HepG2 (cell line): ENCODE measurements around the gene POLE4. TPM values are rescaled to one million over a fixed set of nuclear protein-coding genes. Genes with fewer than 3 reads are reported as not detected.

Source experiments
- AFF4 ChIP-seq: sonication (generic); formaldehyde crosslinking; IDR thresholded peaks from 2 replicates; pipeline ENCODE4 v1.4.0; 2020; ENCODE audit warnings: missing genetic modification reagents
- IRF2 ChIP-seq: IDR thresholded peaks from 2 replicates; pipeline ENCODE4 v1.6.1; 2018; ENCODE audit warnings: missing genetic modification reagents, missing compliant biosample characterization
- KAT2B ChIP-seq: fragments of 150-350 bp; IDR thresholded peaks from 2 replicates; pipeline ENCODE4 v1.6.1; 2014; ENCODE audit warnings: low read depth, low read length, borderline replicate concordance
- KLF6 ChIP-seq: IDR thresholded peaks from 2 replicates; pipeline ENCODE4 v1.8.0; 2016; ENCODE audit warnings: missing biosample characterization, missing genetic modification reagents
- POGZ ChIP-seq: sonication (generic); formaldehyde crosslinking; IDR thresholded peaks from 2 replicates; pipeline ENCODE4 v1.4.0; 2020; ENCODE audit warnings: mild to moderate bottlenecking, missing genetic modification reagents
- PPARG ChIP-seq: conservative IDR thresholded peaks from 2 replicates; pipeline ENCODE4 v1.6.1; 2016; ENCODE audit warnings: missing biosample characterization, missing genetic modification reagents
- SOX6 ChIP-seq, 2 experiments: fragments of 450-650 bp in 1 of 2; sonication (generic) in 1 of 2; formaldehyde crosslinking in 1 of 2; IDR thresholded peaks; 2 replicates each; pipeline versions ENCODE4 v1.4.0 to v1.6.1; 2017 to 2020; ENCODE audit warnings: antibody characterized with exemption in 1 of 2, mild to moderate bottlenecking in 1 of 2, missing genetic modification reagents in 1 of 2
- STAG1 ChIP-seq: sonication (generic); formaldehyde crosslinking; IDR thresholded peaks from 2 replicates; pipeline ENCODE4 v1.4.0; 2020; ENCODE audit warnings: missing genetic modification reagents
- ZBTB38 ChIP-seq: sonication (generic); formaldehyde crosslinking; IDR thresholded peaks from 2 replicates; pipeline ENCODE4 v1.5.1; 2020; ENCODE audit warnings: mild to moderate bottlenecking, missing genetic modification reagents
- ZMAT3 ChIP-seq: sonication (generic); formaldehyde crosslinking; conservative IDR thresholded peaks from 2 replicates; pipeline ENCODE4 v1.7.0; 2021; ENCODE audit warnings: missing genetic modification reagents
- ZNF121 ChIP-seq: sonication (generic); formaldehyde crosslinking; IDR thresholded peaks from 2 replicates; pipeline ENCODE4 v1.5.0; 2020; ENCODE audit warnings: mild to moderate bottlenecking, missing genetic modification reagents
- ZNF3 ChIP-seq: IDR thresholded peaks from 2 replicates; pipeline ENCODE4 v1.7.0; 2017; ENCODE audit warnings: inconsistent platforms
- ZNF703 ChIP-seq: sonication (generic); formaldehyde crosslinking; IDR thresholded peaks from 2 replicates; pipeline ENCODE4 v1.5.1; 2020; ENCODE audit warnings: missing genetic modification reagents, mild to moderate bottlenecking, moderate library complexity, borderline replicate concordance
- ZNF772 ChIP-seq: sonication (generic); formaldehyde crosslinking; IDR thresholded peaks from 2 replicates; pipeline ENCODE4 v1.5.0; 2020; ENCODE audit warnings: mild to moderate bottlenecking, missing genetic modification reagents
- polyA plus RNA-seq, 8 experiments: library from polyadenylated mRNA; depleted of rRNA in 3 of 8; stranded (reverse) in 7 of 8; unstranded in 1 of 8; fragments of >200 nt; fragmentation: Illumina TruSeq in 4 of 8; extraction: Trizol in 4 of 8; gene quantifications; 2 replicates each; pipeline versions ENCODE4 v1.2.1 to v1.2.3, GENCODE V29; 2011 to 2016; ENCODE audit warnings: low read depth in 4 of 8, missing spikeins in 1 of 8, mixed read lengths in 1 of 8; ENCODE audit not compliant: insufficient read depth in 1 of 8
- total RNA-seq, 5 experiments: library from RNA; depleted of rRNA; stranded (reverse); fragments of >200 nt; fragmentation: Illumina TruSeq; extraction: Trizol; gene quantifications; 2 replicates each; pipeline ENCODE4 v1.2.3, GENCODE V29; 2016; ENCODE audit warnings: low read depth in 1 of 5
- TF ChIP-seq, protein P1 (sequence below): sonication (generic); formaldehyde crosslinking; IDR thresholded peaks from 2 replicates; pipeline ENCODE4 v1.9.0; 2022; ENCODE audit warnings: missing genetic modification reagents, mild to moderate bottlenecking, borderline replicate concordance
- TF ChIP-seq, protein P2 (sequence below): sonication (generic); formaldehyde crosslinking; IDR thresholded peaks from 2 replicates; pipeline ENCODE4 v1.5.0; 2020; ENCODE audit warnings: mild to moderate bottlenecking, missing genetic modification reagents, borderline replicate concordance
- TF ChIP-seq, protein P3 (sequence below): IDR thresholded peaks from 2 replicates; pipeline ENCODE4 v1.6.1; 2016; ENCODE audit warnings: low read depth

POLE4 gene
- total and polyA plus RNA-seq, 2 of the 13 experiments (the other 11 are each of a cell fraction or from before 2014, with no cell fraction given), result 106 to 116 TPM

DNA sequence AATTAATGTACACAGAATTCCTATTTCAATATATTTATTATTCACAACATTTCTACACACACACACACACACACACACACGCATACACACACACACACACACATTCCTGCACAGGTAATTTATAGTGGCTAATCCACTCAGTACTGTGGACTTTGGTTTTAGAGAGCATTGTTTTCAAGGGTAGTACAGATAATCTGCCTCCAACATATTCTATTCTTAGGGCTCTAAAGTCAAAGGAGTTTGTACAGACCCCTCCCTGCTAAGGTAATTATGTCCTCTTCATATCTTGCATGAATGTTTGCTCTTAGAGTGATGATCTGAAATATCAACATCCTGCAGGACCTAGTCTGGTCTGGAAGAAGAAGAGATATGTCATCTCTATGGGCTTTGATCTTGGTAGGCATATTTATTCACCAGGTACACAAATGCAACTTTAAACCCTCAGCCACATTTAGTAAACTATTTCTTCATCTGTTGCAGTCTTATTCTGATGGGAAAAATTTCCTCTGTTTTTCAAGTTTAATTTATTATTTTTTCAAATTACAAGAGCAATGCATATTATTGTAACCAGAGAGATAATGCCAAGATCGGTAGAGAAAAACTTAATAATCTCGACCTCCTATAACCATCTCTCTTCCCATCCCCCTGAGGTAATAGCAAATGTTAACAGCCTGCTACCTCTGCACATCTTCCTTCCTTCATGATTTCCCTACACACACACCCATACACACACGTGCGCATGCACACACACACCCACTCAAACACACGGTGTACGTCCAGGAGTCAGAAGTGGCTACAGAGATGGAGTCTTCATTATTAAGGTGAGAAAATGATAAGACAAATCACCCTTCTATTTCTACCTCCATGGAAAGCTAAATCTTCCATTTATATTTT is 18.3 kb upstream of the POLE4 start (continued):
- TF ChIP-seq STAG1 (CRISPR knock-in tag) (no peak), ZBTB38 (CRISPR knock-in tag) (no peak), AFF4 (CRISPR knock-in tag) (no peak), ZNF121 (CRISPR knock-in tag) (peak; percentile 33; the same call in 1 of the 2 replicates), POGZ (CRISPR knock-in tag) (peak; percentile 51; the same call in 1 of the 2 replicates), KAT2B (no peak), ZMAT3 (peak; percentile 76; the same call in 1 of the 2 replicates), SOX6 (IDR thresholded peaks at IDR 0.05) (no peak), SOX6 (CRISPR knock-in tag; IDR thresholded peaks at IDR 0.05) (peak; percentile 99), ZNF3 (CRISPR knock-in tag) (peak; percentile 25; the same call in 1 of the 2 replicates), IRF2 (CRISPR knock-in tag) (peak; percentile 68; the same call in 1 of the 2 replicates), KLF6 (CRISPR knock-in tag) (peak; percentile 24; the same call in 1 of the 2 replicates), ZNF772 (CRISPR knock-in tag) (peak; percentile 17; the same call in 1 of the 2 replicates), PPARG (CRISPR knock-in tag) (peak; percentile 82), ZNF703 (CRISPR knock-in tag) (no peak)
- TF ChIP-seq, protein P1, sequence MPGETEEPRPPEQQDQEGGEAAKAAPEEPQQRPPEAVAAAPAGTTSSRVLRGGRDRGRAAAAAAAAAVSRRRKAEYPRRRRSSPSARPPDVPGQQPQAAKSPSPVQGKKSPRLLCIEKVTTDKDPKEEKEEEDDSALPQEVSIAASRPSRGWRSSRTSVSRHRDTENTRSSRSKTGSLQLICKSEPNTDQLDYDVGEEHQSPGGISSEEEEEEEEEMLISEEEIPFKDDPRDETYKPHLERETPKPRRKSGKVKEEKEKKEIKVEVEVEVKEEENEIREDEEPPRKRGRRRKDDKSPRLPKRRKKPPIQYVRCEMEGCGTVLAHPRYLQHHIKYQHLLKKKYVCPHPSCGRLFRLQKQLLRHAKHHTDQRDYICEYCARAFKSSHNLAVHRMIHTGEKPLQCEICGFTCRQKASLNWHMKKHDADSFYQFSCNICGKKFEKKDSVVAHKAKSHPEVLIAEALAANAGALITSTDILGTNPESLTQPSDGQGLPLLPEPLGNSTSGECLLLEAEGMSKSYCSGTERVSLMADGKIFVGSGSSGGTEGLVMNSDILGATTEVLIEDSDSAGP (CRISPR knock-in tag), result 0 out of 2 replicates have a peak, but pooled peaks have one; percentile 34
- TF ChIP-seq, protein P2, sequence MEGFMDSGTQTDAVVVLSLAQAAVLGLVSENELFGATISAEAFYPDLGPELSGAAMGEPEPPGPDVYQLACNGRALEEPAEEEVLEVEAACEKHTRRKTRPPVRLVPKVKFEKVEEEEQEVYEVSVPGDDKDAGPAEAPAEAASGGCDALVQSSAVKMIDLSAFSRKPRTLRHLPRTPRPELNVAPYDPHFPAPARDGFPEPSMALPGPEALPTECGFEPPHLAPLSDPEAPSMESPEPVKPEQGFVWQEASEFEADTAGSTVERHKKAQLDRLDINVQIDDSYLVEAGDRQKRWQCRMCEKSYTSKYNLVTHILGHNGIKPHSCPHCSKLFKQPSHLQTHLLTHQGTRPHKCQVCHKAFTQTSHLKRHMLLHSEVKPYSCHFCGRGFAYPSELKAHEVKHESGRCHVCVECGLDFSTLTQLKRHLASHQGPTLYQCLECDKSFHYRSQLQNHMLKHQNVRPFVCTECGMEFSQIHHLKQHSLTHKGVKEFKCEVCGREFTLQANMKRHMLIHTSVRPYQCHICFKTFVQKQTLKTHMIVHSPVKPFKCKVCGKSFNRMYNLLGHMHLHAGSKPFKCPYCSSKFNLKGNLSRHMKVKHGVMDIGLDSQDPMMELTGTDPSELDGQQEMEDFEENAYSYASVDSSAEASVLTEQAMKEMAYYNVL (CRISPR knock-in tag), result peak; percentile 93; the same call in 1 of the 2 replicates
- TF ChIP-seq, protein P3, sequence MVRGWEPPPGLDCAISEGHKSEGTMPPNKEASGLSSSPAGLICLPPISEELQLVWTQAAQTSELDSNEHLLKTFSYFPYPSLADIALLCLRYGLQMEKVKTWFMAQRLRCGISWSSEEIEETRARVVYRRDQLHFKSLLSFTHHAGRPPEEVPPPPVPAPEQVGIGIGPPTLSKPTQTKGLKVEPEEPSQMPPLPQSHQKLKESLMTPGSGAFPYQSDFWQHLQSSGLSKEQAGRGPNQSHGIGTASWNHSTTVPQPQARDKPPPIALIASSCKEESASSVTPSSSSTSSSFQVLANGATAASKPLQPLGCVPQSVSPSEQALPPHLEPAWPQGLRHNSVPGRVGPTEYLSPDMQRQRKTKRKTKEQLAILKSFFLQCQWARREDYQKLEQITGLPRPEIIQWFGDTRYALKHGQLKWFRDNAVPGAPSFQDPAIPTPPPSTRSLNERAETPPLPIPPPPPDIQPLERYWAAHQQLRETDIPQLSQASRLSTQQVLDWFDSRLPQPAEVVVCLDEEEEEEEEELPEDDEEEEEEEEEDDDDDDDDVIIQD (CRISPR knock-in tag), result peak; percentile 72
